Measurements from ENCODE around the gene CBLIF. TPM values are rescaled to one million over a fixed set of nuclear protein-coding genes. Genes with fewer than 3 reads are reported as not detected.

Gene CBLIF
- total RNA-seq, result not detected in 2 replicates

DNA sequence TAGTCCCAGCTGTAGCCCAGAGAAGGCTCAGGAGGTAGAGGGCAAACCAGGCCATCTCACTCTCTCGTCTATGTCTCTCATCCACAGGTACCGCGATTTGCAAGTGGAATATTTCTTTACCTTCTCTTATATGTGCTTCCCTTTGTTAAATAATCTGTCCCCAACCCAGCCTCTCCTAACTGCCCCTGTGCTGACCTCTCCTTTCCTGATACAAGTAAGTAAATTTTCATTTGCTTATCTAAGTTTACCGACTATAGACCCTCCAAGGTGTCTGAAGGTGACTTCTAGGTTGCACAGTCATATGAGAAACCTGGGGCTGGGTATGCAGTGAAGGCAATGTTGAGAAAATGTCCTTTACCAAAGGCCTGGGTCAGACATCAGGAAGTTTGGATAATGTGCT lies at the start of gene CBLIF:
Gene CBLIF (minus strand): TSS at position 101 of the 400 bp plus-strand sequence. CDS start 46 bp downstream, at position 55.

DNA sequence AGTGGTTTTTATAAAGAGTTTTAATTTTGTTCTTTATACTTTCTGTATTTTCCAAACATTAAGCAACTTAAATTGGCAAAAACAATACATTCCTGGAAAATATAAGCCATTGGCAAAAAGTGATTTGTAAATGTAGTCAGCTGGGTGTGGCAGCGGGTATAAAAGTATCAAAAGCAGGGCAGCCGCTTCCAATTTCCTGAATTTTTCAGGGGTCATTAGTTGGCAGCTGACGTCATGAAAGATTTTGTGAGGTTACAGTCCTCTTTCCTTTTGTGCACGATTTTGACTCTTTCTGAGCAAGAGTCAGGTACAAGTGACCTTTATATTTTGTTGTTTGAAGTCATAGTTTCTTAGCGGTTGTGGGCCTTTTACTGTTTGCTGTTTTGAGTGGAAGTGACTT lies 33.3 kb upstream of the CBLIF start, which contains the start of gene OOSP3:
Gene OOSP3 (plus strand): TSS at position 208 of the 400 bp plus-strand sequence. CDS start 27 bp downstream, at position 235.

DNA sequence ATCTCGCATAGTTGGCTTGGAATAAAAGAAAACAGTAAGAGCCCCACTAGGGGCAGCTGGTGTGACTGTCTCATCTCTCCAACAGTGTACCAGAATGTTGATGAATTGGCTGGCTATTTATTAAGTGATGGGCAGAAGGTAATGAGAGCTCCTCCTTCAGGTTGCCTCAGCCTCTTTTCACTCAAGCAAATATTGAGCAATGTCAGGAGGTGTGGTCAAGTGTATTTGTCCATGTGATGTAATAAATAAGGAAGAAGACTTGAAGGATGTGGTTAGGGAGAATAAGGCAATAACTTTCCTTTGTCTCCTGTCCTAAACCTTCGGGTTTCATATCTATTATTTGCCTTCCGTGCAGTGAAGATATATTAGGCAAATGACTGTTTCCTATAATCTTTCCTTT lies 21.1 kb upstream of the CBLIF start, which contains the start of gene TCN1:
Gene TCN1 (minus strand): TSS at position 91 of the 400 bp plus-strand sequence. CDS start 17 bp downstream, at position 74.

DNA sequence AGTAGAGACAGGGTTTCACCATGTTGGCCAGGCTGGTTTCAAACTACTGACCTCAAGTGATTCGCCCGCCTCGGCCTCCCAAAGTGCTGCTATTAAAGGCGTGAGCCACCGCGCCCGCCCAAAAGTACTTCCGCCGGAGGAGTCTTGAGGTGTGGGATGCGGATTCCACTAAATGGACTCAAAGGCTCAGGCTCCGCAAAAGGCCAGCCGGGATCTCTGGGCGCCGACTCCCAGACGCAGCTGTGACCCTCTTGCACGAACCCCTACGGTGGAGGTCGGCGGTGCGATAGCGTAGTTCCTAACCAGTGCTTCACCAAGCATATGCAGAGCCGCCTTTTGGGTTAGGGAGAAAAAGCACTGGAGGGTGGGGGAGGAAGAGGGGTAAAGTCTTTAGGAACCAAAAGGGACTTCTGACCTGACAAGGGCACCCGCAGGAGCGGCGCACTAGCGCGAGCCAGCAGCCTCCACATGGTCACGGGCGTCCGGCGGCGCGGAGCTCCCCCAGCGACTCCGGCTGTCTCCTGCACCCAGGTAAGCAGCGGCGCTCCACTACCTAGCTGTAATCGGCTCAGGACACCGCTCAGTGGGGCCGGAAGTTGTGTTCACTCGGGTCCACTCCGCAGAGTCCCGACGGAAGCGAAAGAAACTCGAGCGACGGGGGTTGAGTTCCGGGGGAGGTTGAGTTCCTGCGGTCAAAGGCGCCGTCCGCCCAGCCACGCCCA lies 34.9 kb downstream of the CBLIF start, which contains the start of gene MRPL16:
Gene MRPL16 (minus strand): TSS at position 590 of the 722 bp plus-strand sequence. CDS start 120 bp downstream, at position 470.

Other genes starting within 250 kb of the CBLIF start
- gene OSBP, start 229.7 kb downstream of the CBLIF start, total RNA-seq, result 12.9 and 14.5 TPM in 2 replicates
- gene PATL1, start 176.5 kb downstream of the CBLIF start, total RNA-seq, result 6.4 and 8.9 TPM in 2 replicates
- not detected in 2 replicates for gene OR10V1, start 131.7 kb downstream of the CBLIF start, total RNA-seq
- 4.9 and 6.9 TPM in 2 replicates for gene STX3, start 90.1 kb downstream of the CBLIF start, total RNA-seq
- 61.7 and 67.1 TPM in 2 replicates for gene MRPL16, start 34.7 kb downstream of the CBLIF start, total RNA-seq
- not detected in 2 replicates for gene TCN1, start 21.0 kb upstream of the CBLIF start, total RNA-seq
- not detected in 2 replicates for gene OOSP3, start 33.3 kb upstream of the CBLIF start, total RNA-seq
- not detected in 2 replicates for gene OOSP1, start 92.9 kb upstream of the CBLIF start, total RNA-seq
- gene OOSP4A, start 118.5 kb upstream of the CBLIF start, total RNA-seq, result not detected in 2 replicates
- not detected in 2 replicates for gene OOSP4B, start 171.7 kb upstream of the CBLIF start, total RNA-seq
- not detected in 2 replicates for gene OOSP2, start 194.9 kb upstream of the CBLIF start, total RNA-seq
- gene MS4A3, start 211.2 kb upstream of the CBLIF start, total RNA-seq, result not detected in 2 replicates
- not detected in 2 replicates for gene MS4A2, start 243.2 kb upstream of the CBLIF start, total RNA-seq

Measured in bronchus fibroblast of lung (primary cell).